B cell (primary cell): ENCODE data around the gene SAMD4A. TPM values are rescaled to one million over a fixed set of nuclear protein-coding genes. Genes with fewer than 3 reads are reported as not detected.

Source experiments
- ATAC-seq: fragments of 200-7000 bp; cut with Tn5 transposase; one replicate; pipeline ENCODE4 v1.10.0; 2021; ENCODE audit warnings: low read depth, mild to moderate bottlenecking, moderate number of reproducible peaks, moderate library complexity
- CTCF ChIA-PET: fragments of 350-600 bp; sonication (Branson Sonifier 250); formaldehyde crosslinking; loops from one replicate; lab custom pipeline; 2021; ENCODE audit warnings: antibody characterized with exemption, inconsistent platforms; lab: Charles Lee
- POLR2A ChIA-PET: fragments of 350-600 bp; sonication (Branson Sonifier 250); formaldehyde crosslinking; loops from one replicate; lab custom pipeline; 2021; ENCODE audit warnings: antibody characterized with exemption; lab: Charles Lee
- DNase-seq: peaks from one replicate; pipeline ENCODE4 v3.0.0; 2013
- H2AFZ ChIP-seq: 2 replicates; pipeline ENCODE4 v1.6.1; 2012; ENCODE audit warnings: mild to moderate bottlenecking, low read depth, low read length; ENCODE audit not compliant: insufficient read depth, poor library complexity, severe bottlenecking
- H3K27ac ChIP-seq, 2 donors: 1 replicate in 1 of 2; 2 replicates in 1 of 2; pipeline ENCODE4 v1.5.1; 2012 to 2013; ENCODE audit warnings: low read length in 2 of 2, mild to moderate bottlenecking in 2 of 2, moderate library complexity in 1 of 2
- H3K27me3 ChIP-seq, 4 experiments: fragments of 200-600 bp in 1 of 4; sonication (generic) in 1 of 4; replicated peaks in 1 of 4; 1 replicate in 2 of 4; 2 replicates in 2 of 4; pipeline versions ENCODE4 v1.6.1 to v1.7.0; 2013 to 2016; ENCODE audit warnings: low read length in 3 of 4, mild to moderate bottlenecking in 2 of 4, mixed read lengths in 1 of 4, moderate library complexity in 1 of 4; ENCODE audit not compliant: insufficient read depth in 4 of 4, control insufficient read depth in 3 of 4; ENCODE audit errors: control extremely low read depth in 1 of 4
- H3K36me3 ChIP-seq, 2 experiments: replicated peaks in 1 of 2; 1 replicate in 1 of 2; 2 replicates in 1 of 2; pipeline versions ENCODE4 v1.6.1 to v1.7.1; 2013; ENCODE audit warnings: low read length in 1 of 2; ENCODE audit not compliant: insufficient read depth in 2 of 2, control insufficient read depth in 1 of 2; ENCODE audit errors: control extremely low read depth in 1 of 2, extremely low read depth in 1 of 2
- H3K4me1 ChIP-seq, 2 donors: fragments of 200-600 bp in 1 of 2; sonication (generic) in 1 of 2; 1 replicate in 1 of 2; 2 replicates in 1 of 2; pipeline versions ENCODE4 v1.5.1 to v1.6.1; 2013 to 2017; ENCODE audit warnings: low read length in 2 of 2; ENCODE audit not compliant: control insufficient read depth in 2 of 2, insufficient read depth in 2 of 2
- H3K4me2 ChIP-seq: replicated peaks from 2 replicates; pipeline ENCODE3; 2012; ENCODE audit warnings: mild to moderate bottlenecking, low read depth, low read length; ENCODE audit not compliant: poor library complexity, severe bottlenecking
- H3K4me3 ChIP-seq, 5 experiments: fragments of 200-600 bp in 1 of 5; sonication (generic) in 1 of 5; 1 replicate in 3 of 5; 2 replicates in 2 of 5; pipeline versions ENCODE4 v1.5.1 to v1.7.0; 2011 to 2016; ENCODE audit warnings: low read length in 4 of 5, mild to moderate bottlenecking in 4 of 5, low read depth in 2 of 5, control low read depth in 1 of 5, moderate library complexity in 1 of 5; ENCODE audit not compliant: insufficient read depth in 1 of 5; ENCODE audit errors: control extremely low read depth in 1 of 5, extremely low read depth in 1 of 5
- H3K79me2 ChIP-seq: fragments of 200-600 bp; sonication (generic); one replicate; pipeline ENCODE4 v1.6.0; 2016; ENCODE audit warnings: low read length; ENCODE audit not compliant: control insufficient read depth, insufficient read depth
- H3K9ac ChIP-seq: fragments of 200-600 bp; sonication (generic); 2 replicates; pipeline ENCODE4 v1.6.1; 2017; ENCODE audit warnings: mild to moderate bottlenecking, low read length, moderate library complexity
- H3K9me3 ChIP-seq, 3 donors: one replicate each; pipeline versions ENCODE4 v1.6.1 to v1.7.1; 2013; ENCODE audit warnings: low read length in 2 of 3; ENCODE audit not compliant: control insufficient read depth in 2 of 3, insufficient read depth in 1 of 3; ENCODE audit errors: control extremely low read depth in 1 of 3
- H4K20me1 ChIP-seq: 2 replicates; pipeline ENCODE4 v1.6.0; 2012; ENCODE audit warnings: mild to moderate bottlenecking, low read length; ENCODE audit not compliant: insufficient read depth, control insufficient read depth, poor library complexity, severe bottlenecking
- H3K27ac Mint-ChIP-seq: one replicate; pipeline ENCODE4 v1.8.0; 2021; ENCODE audit warnings: mixed read lengths
- H3K27me3 Mint-ChIP-seq: one replicate; pipeline ENCODE4 v1.8.0; 2021; ENCODE audit warnings: mixed read lengths
- H3K4me1 Mint-ChIP-seq: one replicate; pipeline ENCODE4 v1.8.0; 2021; ENCODE audit warnings: mixed read lengths
- H3K4me3 Mint-ChIP-seq: one replicate; pipeline ENCODE4 v1.8.0; 2021; ENCODE audit warnings: mixed read lengths
- H3K9me3 Mint-ChIP-seq: one replicate; pipeline ENCODE4 v1.8.0; 2022; ENCODE audit warnings: mixed read lengths; ENCODE audit not compliant: insufficient read depth
- EZH2 ChIP-seq: IDR thresholded peaks from 2 replicates; pipeline ENCODE4 v1.6.1; 2012; ENCODE audit warnings: borderline replicate concordance, low read depth, mild to moderate bottlenecking, moderate library complexity, low read length; ENCODE audit not compliant: insufficient read depth, poor library complexity, severe bottlenecking
- WGBS: methylation state at CpG from one replicate; pipeline ENCODE4 v1.1.5; 2013; ENCODE audit warnings: missing lambda C conversion rate; ENCODE audit not compliant: insufficient coverage; 5-methylcytosine and 5-hydroxymethylcytosine counted together
- intact Hi-C: fragments of 100-400 bp; cut with micrococcal nuclease; formaldehyde crosslinking; loops from one replicate; pipeline ENCODE4 v1.10.0; 2022
- polyA plus RNA-seq: library from polyadenylated mRNA; depleted of rRNA; stranded (reverse); fragments of >200 nt; gene quantifications from 2 replicates; pipeline ENCODE4 v1.2.3, GENCODE V29; 2012
- total RNA-seq, 2 donors: library from RNA; stranded (reverse); fragments of 120-200 nt in 1 of 2; gene quantifications; 1 replicate in 1 of 2; 2 replicates in 1 of 2; pipeline versions ENCODE4 v1.2.3 to v1.2.4, GENCODE V29; 2013 to 2022
- TF ChIP-seq, protein P1 (sequence below): fragments of 200-600 bp; IDR thresholded peaks from one replicate; pipeline ENCODE4 v1.8.0; 2022; ENCODE audit warnings: antibody characterized with exemption, mild to moderate bottlenecking

Gene SAMD4A
- total and polyA plus RNA-seq, 2 donors (not counting 1 experiment from before 2014, with no cell fraction given): 5.7 to 13.7 TPM

DNA sequence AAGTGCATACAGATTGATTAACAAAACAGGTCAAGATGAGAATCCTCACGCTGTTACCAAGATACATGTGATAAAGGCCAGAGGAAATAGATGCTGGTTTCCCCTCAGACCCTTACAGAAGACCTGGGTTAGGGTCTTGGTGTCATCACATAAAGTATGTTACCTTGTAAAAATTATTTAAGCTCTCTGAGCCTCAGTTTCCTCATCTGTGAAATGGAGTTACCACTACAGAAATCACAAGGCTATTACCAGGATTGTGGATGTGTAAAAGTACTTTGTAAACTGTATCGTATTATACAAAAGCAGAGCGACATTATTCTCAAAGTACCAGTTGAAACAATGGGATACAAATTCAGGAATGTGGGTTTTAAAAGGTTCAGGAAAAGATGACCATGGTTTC is 14.0 kb downstream of the SAMD4A start:
- Histone ChIP-seq H3K79me2 (peaks cover 21% of the 10 kb centered on the region), H4K20me1 (peaks cover 5% of the 10 kb centered on the region), H3K27me3 (no peaks in the 10 kb centered on the region), H2AFZ (no peak overlapping the region), H3K4me2 (no peak overlapping the region), H3K9me3 (no peaks in the 10 kb centered on the region), H3K9ac (no peak overlapping the region), H3K4me1 (no peaks in the 10 kb centered on the region), H3K27ac (no peak overlapping the region), H3K36me3 (no peaks in the 10 kb centered on the region), H3K4me3 (no peak overlapping the region)
- H3K9me3 Mint-ChIP-seq: peaks cover 3% of the 10 kb centered on the region
- ATAC-seq: no peak
- H3K4me1 Mint-ChIP-seq: no peaks in the 10 kb centered on the region
- DNase-seq: no peak
- ChIA-PET CTCF (no interaction called here), POLR2A (no interaction called here)
- intact Hi-C loops: no loop called here
- H3K27me3 Mint-ChIP-seq: no peaks in the 10 kb centered on the region
- TF ChIP-seq, protein P1, sequence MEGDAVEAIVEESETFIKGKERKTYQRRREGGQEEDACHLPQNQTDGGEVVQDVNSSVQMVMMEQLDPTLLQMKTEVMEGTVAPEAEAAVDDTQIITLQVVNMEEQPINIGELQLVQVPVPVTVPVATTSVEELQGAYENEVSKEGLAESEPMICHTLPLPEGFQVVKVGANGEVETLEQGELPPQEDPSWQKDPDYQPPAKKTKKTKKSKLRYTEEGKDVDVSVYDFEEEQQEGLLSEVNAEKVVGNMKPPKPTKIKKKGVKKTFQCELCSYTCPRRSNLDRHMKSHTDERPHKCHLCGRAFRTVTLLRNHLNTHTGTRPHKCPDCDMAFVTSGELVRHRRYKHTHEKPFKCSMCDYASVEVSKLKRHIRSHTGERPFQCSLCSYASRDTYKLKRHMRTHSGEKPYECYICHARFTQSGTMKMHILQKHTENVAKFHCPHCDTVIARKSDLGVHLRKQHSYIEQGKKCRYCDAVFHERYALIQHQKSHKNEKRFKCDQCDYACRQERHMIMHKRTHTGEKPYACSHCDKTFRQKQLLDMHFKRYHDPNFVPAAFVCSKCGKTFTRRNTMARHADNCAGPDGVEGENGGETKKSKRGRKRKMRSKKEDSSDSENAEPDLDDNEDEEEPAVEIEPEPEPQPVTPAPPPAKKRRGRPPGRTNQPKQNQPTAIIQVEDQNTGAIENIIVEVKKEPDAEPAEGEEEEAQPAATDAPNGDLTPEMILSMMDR: no peak
- no peak for TF ChIP-seq EZH2
- no peak overlapping the region for H3K27ac Mint-ChIP-seq
- WGBS: 100% methylated on average over 2 of the region's 3 CpGs
- no peak overlapping the region for H3K4me3 Mint-ChIP-seq

DNA sequence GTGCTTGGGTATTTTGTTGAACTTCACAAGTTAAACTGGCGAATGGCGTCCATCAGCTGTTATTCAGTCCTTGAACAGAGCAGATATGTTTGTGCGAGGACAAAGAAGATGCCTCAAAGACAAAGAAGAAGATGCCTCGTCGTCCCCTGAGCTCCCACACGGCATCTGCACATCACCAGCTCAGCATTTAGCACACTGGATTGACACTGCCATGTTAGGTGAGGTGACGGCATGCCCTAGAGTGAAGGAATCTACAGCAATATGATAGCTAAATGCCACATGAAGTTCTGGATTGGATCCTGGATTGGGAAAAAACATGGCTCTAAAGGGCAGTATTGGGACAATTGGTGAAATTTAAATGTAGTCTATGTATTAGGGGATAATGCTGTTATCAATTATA is 15.4 kb downstream of the SAMD4A start:
- ChIA-PET CTCF (interaction anchor here (0.8 kb wide), 1 partner anchor 191 kb away, joined by 5 read pairs; no protein-coding TSS in a partner anchor), POLR2A (no interaction called here)
- WGBS: 97% methylated on average over 6 of the region's 7 CpGs
- intact Hi-C loops: no loop called here
- Histone ChIP-seq H3K27ac (no peak overlapping the region), H3K9ac (no peak overlapping the region), H3K79me2 (peaks cover 14% of the 10 kb centered on the region), H3K4me2 (no peak overlapping the region), H2AFZ (no peak overlapping the region), H3K4me3 (no peak overlapping the region), H3K4me1 (no peaks in the 10 kb centered on the region), H3K27me3 (no peaks in the 10 kb centered on the region), H3K36me3 (no peaks in the 10 kb centered on the region), H4K20me1 (peaks cover 5% of the 10 kb centered on the region), H3K9me3 (no peaks in the 10 kb centered on the region)
- no peak overlapping the region for H3K27ac Mint-ChIP-seq
- DNase-seq (no peak), ATAC-seq (no peak)
- H3K27me3 Mint-ChIP-seq: no peaks in the 10 kb centered on the region
- H3K4me3 Mint-ChIP-seq: no peak overlapping the region
- H3K9me3 Mint-ChIP-seq: peaks cover 11% of the 10 kb centered on the region
- H3K4me1 Mint-ChIP-seq: no peaks in the 10 kb centered on the region
- TF ChIP-seq EZH2: no peak
- TF ChIP-seq, protein P1: no peak
